Activated CD8-positive, alpha-beta memory T cell treated with anti-CD3 and anti-CD28 coated beads, Interleukin-2, amount 10 ng/mL, durations not matched to agents 7 days and 5 days (primary cell): ENCODE data around the gene GAS6. TPM values are rescaled to one million over a fixed set of nuclear protein-coding genes. Genes with fewer than 3 reads are reported as not detected.

Experiments
- ATAC-seq: fragments of 150-1000 bp; cut with Tn5 transposase; one replicate; pipeline ENCODE4 v1.10.0; 2021; ENCODE audit warnings: moderate library complexity
- CTCF ChIA-PET: fragments of 350-600 bp; sonication (Branson Sonifier 250); formaldehyde crosslinking; loops from one replicate; lab custom pipeline; 2021; ENCODE audit warnings: antibody characterized with exemption; lab: Charles Lee
- DNase-seq: peaks from one replicate; pipeline ENCODE4 v3.0.0-alpha.2; 2020
- H3K27ac Mint-ChIP-seq: one replicate; pipeline ENCODE4 v1.8.0; 2021; ENCODE audit warnings: mild to moderate bottlenecking, mixed read lengths
- H3K27me3 Mint-ChIP-seq: one replicate; pipeline ENCODE4 v1.8.0; 2021; ENCODE audit warnings: mixed read lengths
- H3K36me3 Mint-ChIP-seq: one replicate; pipeline ENCODE4 v1.8.0; 2021; ENCODE audit warnings: mild to moderate bottlenecking, mixed read lengths
- H3K4me1 Mint-ChIP-seq: one replicate; pipeline ENCODE4 v1.8.0; 2021; ENCODE audit warnings: mixed read lengths
- H3K4me3 Mint-ChIP-seq: one replicate; pipeline ENCODE4 v1.8.0; 2021; ENCODE audit warnings: mild to moderate bottlenecking, moderate library complexity, mixed read lengths
- H3K9me3 Mint-ChIP-seq: one replicate; pipeline ENCODE4 v1.8.0; 2022; ENCODE audit warnings: low read depth, mixed read lengths
- total RNA-seq, 2 experiments: library from RNA; stranded (reverse); gene quantifications; one replicate each; pipeline ENCODE4 v1.2.3, GENCODE V29; 2021

The GAS6 gene
- total RNA-seq, 2 experiments from 2014 or later, result 0.15 to 0.23 TPM

DNA sequence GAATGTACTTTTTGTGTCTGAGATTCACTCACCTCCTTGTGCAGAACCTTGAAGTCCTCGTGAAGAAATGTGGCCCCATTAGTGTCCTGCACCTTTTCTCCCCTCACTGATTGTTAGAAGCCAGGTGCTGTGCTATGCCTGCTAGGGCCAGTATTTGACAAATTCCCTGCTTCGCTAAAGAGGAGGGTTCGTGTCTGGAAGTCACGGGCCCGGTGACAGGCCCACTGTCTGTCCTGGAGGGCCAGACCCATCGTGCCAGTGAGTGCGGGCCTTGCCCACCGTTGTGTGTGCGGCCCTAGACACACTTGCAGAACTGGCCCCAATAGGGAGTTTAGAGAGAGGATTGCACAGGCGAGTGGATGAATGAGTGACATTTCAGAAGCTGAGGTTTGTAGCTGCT, 36.8 kb upstream of the GAS6 start:
- no peaks in the 10 kb centered on the region for H3K9me3 Mint-ChIP-seq
- H3K36me3 Mint-ChIP-seq, result no peaks in the 10 kb centered on the region
- no peaks in the 10 kb centered on the region for H3K4me1 Mint-ChIP-seq
- ATAC-seq (no peak), DNase-seq (peak; percentile 23)
- no peak overlapping the region for H3K27ac Mint-ChIP-seq
- peaks cover 26% of the 10 kb centered on the region for H3K27me3 Mint-ChIP-seq
- no peak overlapping the region for H3K4me3 Mint-ChIP-seq
- CTCF ChIA-PET, result no interaction called here

DNA sequence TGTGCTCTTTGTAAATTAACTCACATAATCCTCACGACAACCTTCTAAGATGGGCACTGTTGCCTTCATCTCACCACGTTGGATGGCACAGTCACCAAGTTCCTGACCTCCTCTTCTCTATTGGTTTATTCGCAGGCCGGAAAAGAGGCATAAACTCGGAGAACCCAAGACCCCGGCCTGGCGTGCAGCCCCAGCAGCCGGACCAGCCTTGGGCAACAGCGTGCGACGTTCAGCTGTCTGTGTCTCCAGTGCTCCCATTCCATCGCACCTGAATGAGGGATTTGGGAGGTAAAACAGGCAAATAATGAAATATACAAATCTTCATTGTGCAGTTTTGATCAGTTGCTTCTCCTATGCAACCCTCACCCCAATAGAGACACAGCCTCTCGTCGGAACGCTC, 34.5 kb upstream of the GAS6 start:
- H3K4me1 Mint-ChIP-seq, result no peaks in the 10 kb centered on the region
- H3K27me3 Mint-ChIP-seq, result peaks cover 39% of the 10 kb centered on the region
- ATAC-seq (no peak), DNase-seq (peak; percentile 18)
- no peak overlapping the region for H3K27ac Mint-ChIP-seq
- CTCF ChIA-PET, result no interaction called here
- H3K36me3 Mint-ChIP-seq, result no peaks in the 10 kb centered on the region
- no peaks in the 10 kb centered on the region for H3K9me3 Mint-ChIP-seq
- H3K4me3 Mint-ChIP-seq, result no peak overlapping the region

DNA sequence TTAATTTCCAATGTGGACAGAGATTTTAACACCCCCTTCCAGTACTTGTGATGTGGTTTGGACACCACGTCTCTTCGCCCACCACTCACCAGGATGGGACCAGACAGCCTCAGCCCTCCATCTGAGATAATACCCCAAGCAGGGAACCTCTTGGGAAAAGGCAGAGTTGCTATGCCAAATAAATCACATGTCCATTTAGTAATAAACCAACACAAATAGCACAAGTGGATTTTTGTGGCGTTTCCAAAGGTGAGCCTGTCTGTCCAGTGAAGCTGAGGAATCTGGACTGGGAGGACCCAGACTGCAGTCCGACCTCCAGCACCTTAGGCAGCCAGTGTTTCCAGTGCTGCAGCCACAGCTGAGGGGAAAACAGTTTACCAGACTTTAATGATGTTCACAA, 34.1 kb upstream of the GAS6 start:
- no peaks in the 10 kb centered on the region for H3K9me3 Mint-ChIP-seq
- no peak overlapping the region for H3K4me3 Mint-ChIP-seq
- no peaks in the 10 kb centered on the region for H3K36me3 Mint-ChIP-seq
- CTCF ChIA-PET, result no interaction called here
- DNase-seq (peak; percentile 36), ATAC-seq (no peak)
- no peaks in the 10 kb centered on the region for H3K4me1 Mint-ChIP-seq
- H3K27me3 Mint-ChIP-seq, result peaks cover 43% of the 10 kb centered on the region
- no peak overlapping the region for H3K27ac Mint-ChIP-seq

DNA sequence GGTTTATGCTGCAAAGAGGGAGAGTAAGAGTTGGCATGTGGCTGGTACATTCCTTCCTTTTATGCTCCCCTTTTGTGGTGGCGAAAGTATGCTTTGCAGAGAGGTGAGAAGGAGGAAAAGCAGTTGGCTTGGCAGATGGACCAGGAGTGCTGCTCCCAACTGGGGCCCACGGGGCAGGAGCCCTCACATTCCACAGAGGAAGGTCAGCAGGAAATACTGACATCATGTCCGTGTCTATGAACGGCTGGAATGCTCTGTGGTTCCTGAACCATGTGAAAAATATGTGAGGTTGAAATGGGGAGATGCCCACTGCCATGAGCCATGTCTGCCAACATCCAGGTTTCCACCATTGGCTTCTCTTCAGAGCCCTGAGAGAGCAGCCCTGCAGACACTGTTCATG, 33.3 kb upstream of the GAS6 start:
- ATAC-seq (no peak), DNase-seq (peak; percentile 8)
- CTCF ChIA-PET, result no interaction called here
- Mint-ChIP-seq H3K36me3 (no peaks in the 10 kb centered on the region), H3K9me3 (no peaks in the 10 kb centered on the region), H3K4me3 (no peak overlapping the region), H3K4me1 (no peaks in the 10 kb centered on the region), H3K27ac (no peak overlapping the region), H3K27me3 (peaks cover 51% of the 10 kb centered on the region)

DNA sequence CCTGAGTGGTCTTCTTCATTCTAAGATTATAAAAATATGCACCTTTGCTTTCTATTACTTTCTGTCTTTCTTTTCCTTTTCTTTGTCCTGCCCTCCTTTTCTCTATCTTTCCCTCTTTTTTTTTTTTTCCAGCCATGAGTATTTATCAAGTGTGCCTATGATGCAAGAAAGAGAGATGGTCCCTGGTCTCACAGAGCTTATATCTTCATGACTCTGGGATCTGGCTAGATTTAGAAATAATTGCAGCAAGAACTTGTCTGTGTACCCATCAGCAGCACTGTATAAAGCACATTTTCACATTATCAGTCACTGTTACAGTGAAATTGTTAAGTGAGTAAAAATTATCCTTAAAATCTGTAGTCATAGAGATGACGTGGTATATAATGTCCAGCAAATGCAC, 31.6 kb upstream of the GAS6 start:
- CTCF ChIA-PET, result no interaction called here
- Mint-ChIP-seq H3K27ac (no peak overlapping the region), H3K9me3 (no peaks in the 10 kb centered on the region), H3K27me3 (peaks cover 66% of the 10 kb centered on the region), H3K36me3 (no peaks in the 10 kb centered on the region), H3K4me1 (no peaks in the 10 kb centered on the region), H3K4me3 (no peak overlapping the region)
- DNase-seq, result no peak
- ATAC-seq, result no peak

DNA sequence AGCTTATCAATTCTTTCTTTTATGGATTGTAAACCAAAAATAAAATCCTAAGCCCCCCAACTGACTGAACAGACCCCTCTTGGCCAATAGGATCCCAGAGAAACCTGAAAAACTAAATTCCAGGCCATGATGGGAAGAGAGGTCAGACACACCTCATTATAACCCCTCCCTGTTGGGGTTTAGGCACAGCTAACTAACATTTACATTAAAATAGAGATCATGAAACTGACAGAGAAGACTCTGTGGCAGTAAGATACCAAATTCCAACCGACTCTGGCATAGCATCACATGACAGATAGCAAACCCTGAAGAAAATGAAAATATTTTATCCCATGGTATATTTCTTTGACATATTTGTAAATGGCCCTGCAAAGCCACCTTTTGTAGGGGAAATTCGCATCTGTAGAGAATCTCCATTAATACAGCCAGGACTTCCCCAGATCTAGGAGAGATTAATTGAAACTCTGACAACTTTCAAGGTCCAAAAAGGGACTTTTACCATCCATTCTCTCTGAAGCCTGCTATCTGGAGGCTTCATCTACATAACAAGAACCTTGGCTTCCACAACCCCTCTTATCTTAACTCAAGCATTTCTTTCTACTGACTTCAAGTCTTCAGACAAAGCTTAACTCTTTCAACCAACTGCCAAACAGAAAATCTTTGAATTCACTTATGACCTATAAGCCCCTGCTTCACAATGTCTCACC, 27.1 kb upstream of the GAS6 start:
- H3K4me3 Mint-ChIP-seq, result no peak overlapping the region
- peaks cover 78% of the 10 kb centered on the region for H3K27me3 Mint-ChIP-seq
- no peaks in the 10 kb centered on the region for H3K9me3 Mint-ChIP-seq
- H3K4me1 Mint-ChIP-seq, result no peaks in the 10 kb centered on the region
- no peak overlapping the region for H3K27ac Mint-ChIP-seq
- CTCF ChIA-PET, result no interaction called here
- no peak for DNase-seq
- H3K36me3 Mint-ChIP-seq, result no peaks in the 10 kb centered on the region
- no peak for ATAC-seq

DNA sequence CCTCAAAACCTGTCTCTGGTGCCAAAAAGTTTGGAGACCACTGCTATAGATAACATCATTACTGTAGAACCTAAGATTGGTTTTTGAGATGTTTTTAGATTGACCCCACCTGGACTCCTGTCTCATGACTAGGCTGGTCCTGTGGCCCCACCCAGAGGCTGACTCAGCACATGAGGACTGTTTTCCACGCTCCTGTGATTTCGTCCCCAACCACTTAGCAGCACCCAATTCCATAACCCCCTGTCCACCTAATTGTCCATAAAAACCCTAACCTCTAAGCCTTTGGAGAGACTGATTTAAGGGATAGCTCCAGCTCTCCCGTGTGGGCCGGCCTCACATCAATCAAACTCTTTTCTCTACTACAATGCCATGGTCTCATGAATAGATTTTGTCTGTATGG, 25.6 kb upstream of the GAS6 start:
- H3K9me3 Mint-ChIP-seq, result no peaks in the 10 kb centered on the region
- H3K4me3 Mint-ChIP-seq, result no peak overlapping the region
- CTCF ChIA-PET, result no interaction called here
- H3K27ac Mint-ChIP-seq, result no peak overlapping the region
- no peak for ATAC-seq
- DNase-seq, result no peak
- H3K36me3 Mint-ChIP-seq, result no peaks in the 10 kb centered on the region
- H3K27me3 Mint-ChIP-seq, result peaks cover 72% of the 10 kb centered on the region
- no peaks in the 10 kb centered on the region for H3K4me1 Mint-ChIP-seq

DNA sequence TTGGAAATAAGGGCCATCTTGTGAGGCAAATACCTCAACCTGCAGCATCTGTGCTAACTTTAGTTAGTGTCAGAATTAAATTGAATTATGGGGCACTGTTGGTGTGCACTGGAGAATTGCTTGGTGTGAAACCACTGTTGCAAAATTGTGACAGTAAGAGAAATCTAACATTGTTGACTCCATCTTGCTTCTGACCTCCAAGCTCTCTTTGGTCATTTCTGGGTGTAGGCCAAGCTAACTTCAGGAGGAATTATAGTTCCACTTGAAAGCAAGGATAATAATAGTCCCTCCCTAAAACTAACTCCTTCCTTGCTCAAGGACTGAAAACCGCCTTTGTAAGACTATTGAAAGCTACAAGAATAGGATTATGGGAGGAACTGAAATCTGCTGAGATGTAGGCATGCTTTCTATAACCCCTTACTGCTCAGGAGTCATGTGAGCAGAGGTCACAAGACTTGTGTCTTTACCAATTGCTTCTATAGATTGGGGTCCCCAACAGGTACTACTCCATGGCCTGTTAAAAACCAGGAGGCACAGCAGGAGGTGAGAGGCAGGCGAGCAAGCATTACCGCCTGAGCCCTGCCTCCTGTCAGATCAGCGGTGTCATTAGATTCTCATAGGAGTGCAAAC, 24.9 kb upstream of the GAS6 start:
- no peak overlapping the region for H3K27ac Mint-ChIP-seq
- CTCF ChIA-PET, result no interaction called here
- DNase-seq, result no peak

DNA sequence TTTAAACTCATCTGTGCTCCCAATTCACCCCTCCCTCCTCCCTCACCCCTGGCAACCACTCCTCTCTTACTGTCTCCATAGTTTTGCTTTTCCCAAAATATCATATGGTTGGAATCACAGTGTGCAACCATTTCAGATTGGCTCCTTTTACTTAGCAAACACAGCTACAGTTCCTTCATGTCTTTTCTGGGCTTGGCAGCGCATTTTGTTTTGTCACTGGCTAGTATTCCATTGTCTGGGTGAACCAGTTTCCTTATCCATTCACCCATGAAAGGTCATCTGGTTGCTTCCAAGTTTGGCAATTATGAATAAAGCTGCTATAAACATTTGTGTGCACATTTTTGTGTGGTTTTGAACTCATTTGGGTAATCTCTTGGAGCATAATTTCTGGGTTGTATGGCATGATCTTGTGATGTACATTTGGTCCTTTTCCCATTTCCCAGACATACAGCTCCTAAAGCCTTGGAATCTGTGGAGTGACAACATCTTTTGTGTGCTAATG, 23.9 kb upstream of the GAS6 start:
- DNase-seq, result no peak
- H3K9me3 Mint-ChIP-seq, result no peaks in the 10 kb centered on the region
- H3K4me3 Mint-ChIP-seq, result no peak overlapping the region
- ATAC-seq, result no peak
- H3K4me1 Mint-ChIP-seq, result no peaks in the 10 kb centered on the region
- CTCF ChIA-PET, result interaction anchor here (1.4 kb wide), 1 partner anchor 9 kb away, joined by 3 read pairs; no protein-coding TSS in a partner anchor
- no peak overlapping the region for H3K27ac Mint-ChIP-seq
- peaks cover 57% of the 10 kb centered on the region for H3K27me3 Mint-ChIP-seq
- H3K36me3 Mint-ChIP-seq, result no peaks in the 10 kb centered on the region

More for the DNA sequence above, 24.9 kb upstream of the GAS6 start:
- peaks cover 68% of the 10 kb centered on the region for H3K27me3 Mint-ChIP-seq
- H3K36me3 Mint-ChIP-seq, result no peaks in the 10 kb centered on the region
- no peak overlapping the region for H3K4me3 Mint-ChIP-seq
- no peak for ATAC-seq
- H3K4me1 Mint-ChIP-seq, result no peaks in the 10 kb centered on the region
- H3K9me3 Mint-ChIP-seq, result no peaks in the 10 kb centered on the region

DNA sequence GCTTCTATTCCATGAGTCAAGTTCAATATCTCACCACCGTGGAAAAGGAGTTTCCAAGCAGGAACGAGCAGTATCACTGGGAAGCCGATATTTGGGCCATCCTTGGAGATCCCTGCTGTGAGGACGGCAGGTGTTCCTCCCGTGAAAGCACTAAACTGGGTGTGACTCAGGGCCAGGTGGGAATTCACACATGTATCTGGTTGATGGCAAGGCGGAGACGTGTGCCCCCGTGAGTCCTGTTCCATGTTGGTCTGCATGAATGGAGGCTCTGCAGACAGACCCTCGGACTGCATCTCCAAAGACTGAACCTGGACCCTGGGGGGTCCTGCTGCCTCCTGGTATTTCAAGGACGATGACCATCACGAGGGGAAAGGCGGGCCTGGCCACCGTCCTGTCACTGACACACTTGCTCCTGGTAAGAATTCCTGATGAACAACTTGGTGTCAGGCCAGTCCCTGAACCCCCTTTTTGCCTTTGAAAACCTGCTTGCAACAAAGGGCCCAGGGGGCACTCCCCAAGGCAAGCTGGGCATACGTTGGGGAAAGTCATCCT, 22.8 kb upstream of the GAS6 start:
- H3K4me1 Mint-ChIP-seq, result peaks cover 5% of the 10 kb centered on the region
- no peak overlapping the region for H3K27ac Mint-ChIP-seq
- no peak overlapping the region for H3K4me3 Mint-ChIP-seq
- no peaks in the 10 kb centered on the region for H3K9me3 Mint-ChIP-seq
- CTCF ChIA-PET, result interaction anchor here (0.7 to 1.4 kb wide), 2 partner anchors 8 to 338 kb away, joined by 3 read pairs; no protein-coding TSS in a partner anchor
- ATAC-seq (no peak), DNase-seq (no peak)
- H3K36me3 Mint-ChIP-seq, result no peaks in the 10 kb centered on the region
- H3K27me3 Mint-ChIP-seq, result peaks cover 49% of the 10 kb centered on the region

DNA sequence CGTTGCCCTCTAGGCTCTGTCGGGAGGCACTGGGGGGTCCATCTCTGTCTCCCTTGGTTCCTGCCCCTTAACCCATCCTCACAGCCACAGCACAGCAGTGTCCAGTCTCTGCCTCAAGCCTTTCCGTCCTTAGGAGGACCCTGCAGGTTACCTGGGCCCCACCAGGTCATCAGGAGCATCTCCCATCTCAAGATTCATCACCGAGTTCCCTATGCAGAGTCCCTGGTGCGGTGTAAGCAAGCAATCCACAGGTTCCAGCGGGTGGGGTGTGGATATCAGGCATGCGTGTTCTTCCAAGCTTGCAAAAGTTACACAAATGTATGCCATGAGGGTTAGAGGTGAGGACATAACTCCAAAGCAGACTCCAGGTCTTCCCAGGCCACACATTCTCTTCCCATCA, 20.9 kb upstream of the GAS6 start:
- CTCF ChIA-PET, result no interaction called here
- Mint-ChIP-seq H3K4me3 (no peak overlapping the region), H3K9me3 (no peaks in the 10 kb centered on the region), H3K36me3 (no peaks in the 10 kb centered on the region), H3K27ac (no peak overlapping the region), H3K4me1 (peaks cover 12% of the 10 kb centered on the region), H3K27me3 (peaks cover 32% of the 10 kb centered on the region)
- peak; percentile 21 for DNase-seq
- ATAC-seq, result no peak

DNA sequence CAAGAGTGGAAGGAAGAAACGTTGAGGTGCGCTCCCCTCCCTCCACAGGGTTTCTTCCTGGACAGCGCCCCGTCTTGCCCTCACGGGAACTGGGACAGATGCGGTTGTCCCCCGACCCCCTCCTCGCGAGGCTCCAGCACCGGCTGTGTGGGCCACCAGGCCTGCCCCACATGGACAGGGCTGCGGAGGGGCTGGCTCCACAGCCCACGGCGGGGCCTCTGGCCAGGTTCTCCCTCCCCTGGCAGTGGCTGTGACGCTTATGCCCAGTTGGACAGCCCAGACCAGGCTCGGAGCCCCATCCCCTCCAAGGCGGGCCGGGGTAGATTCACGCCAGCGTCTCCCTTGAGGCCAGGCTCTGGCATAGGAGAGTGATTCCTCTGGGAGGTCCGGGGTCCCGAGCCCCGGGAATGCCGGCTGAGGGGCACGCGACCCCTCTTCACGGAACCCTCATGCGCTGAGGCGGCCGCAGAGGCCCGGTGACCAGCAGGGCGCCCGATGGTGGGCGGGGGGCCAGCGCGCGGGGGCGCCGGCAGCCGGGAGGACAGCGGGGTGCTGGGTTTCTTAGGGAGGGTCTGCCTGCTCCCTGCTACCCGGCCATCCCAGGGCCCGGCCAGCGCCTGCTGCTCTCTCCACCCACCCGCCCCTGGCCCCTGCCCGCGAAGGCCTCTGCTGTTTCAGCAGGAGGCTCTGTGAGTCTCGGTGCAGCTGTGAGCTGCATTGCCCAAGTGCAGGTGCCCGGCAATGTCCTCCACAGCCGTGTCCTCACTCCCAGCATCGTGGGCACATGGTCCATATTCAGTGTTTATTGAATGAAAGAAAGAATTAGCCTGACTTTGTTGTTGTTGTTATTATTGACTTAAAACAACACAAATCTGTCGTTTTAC, 20.3 kb upstream of the GAS6 start:
- Mint-ChIP-seq H3K27me3 (peaks cover 28% of the 10 kb centered on the region), H3K36me3 (no peaks in the 10 kb centered on the region), H3K9me3 (no peaks in the 10 kb centered on the region), H3K27ac (no peak overlapping the region), H3K4me3 (no peak overlapping the region), H3K4me1 (peaks cover 12% of the 10 kb centered on the region)
- CTCF ChIA-PET, result no interaction called here
- DNase-seq (peak; percentile 25), ATAC-seq (no peak)

DNA sequence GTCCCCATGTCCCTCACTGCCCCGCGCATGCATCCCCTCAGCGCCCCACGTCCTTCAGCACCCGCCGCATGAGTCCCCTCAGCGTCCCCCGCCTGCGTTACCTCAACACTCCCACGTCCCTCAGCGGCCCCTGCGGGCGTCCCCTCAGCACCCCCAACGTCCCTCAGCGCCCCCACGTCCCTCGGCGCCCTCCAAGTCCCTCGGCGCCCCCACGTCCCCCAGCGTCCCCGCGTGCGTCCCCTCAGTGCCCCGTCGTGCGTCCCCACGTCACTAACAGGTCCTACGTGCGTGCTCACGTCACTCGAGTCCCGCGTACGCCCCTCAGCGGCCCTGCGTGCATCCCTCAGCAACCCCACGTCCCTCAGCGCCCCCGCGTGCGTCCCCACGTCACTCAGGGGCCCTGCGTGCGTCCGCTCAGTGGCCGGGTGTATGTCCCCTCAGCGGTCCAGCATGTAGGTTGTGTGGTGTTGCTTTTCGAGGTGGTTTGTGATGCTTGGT, 19.5 kb upstream of the GAS6 start:
- H3K36me3 Mint-ChIP-seq, result no peaks in the 10 kb centered on the region
- CTCF ChIA-PET, result no interaction called here
- H3K9me3 Mint-ChIP-seq, result no peaks in the 10 kb centered on the region
- no peak for ATAC-seq
- no peak overlapping the region for H3K4me3 Mint-ChIP-seq
- no peak overlapping the region for H3K27ac Mint-ChIP-seq
- peak; percentile 39 for DNase-seq
- peaks cover 12% of the 10 kb centered on the region for H3K4me1 Mint-ChIP-seq
- H3K27me3 Mint-ChIP-seq, result peaks cover 25% of the 10 kb centered on the region
